ACC112 (cell line): ENCODE results near the gene CNNM2.
"Not testable (repeated sequence)": the region's sequence is repeated elsewhere in the genome, so short reads cannot be mapped to it uniquely, and the experiment has no call there.

Experiments used
- H2AFZ ChIP-seq: fragments of 200-600 bp; sonication (generic); one replicate; pipeline ENCODE4 v1.6.0; 2017; ENCODE audit warnings: antibody characterized with exemption, low read length; ENCODE audit not compliant: unreplicated experiment
- H3K27ac ChIP-seq: fragments of 200-600 bp; sonication (generic); 2 replicates; pipeline ENCODE4 v1.5.1; 2014; ENCODE audit warnings: low read depth, mild to moderate bottlenecking, antibody characterized with exemption, low read length, moderate library complexity
- H3K27me3 ChIP-seq: fragments of 200-600 bp; sonication (generic); 2 replicates; pipeline ENCODE4 v1.6.1; 2014; ENCODE audit warnings: mild to moderate bottlenecking, antibody characterized with exemption, low read length, moderate library complexity, mixed read lengths; ENCODE audit not compliant: insufficient read depth
- H3K36me3 ChIP-seq: fragments of 200-600 bp; sonication (generic); 2 replicates; pipeline ENCODE4 v1.6.1; 2016; ENCODE audit warnings: mild to moderate bottlenecking, antibody characterized with exemption, low read length, moderate library complexity, mixed read lengths; ENCODE audit not compliant: insufficient read depth
- H3K4me1 ChIP-seq: fragments of 200-600 bp; sonication (generic); one replicate; pipeline ENCODE4 v1.6.1; 2016; ENCODE audit warnings: low read length, mixed read lengths; ENCODE audit not compliant: insufficient read depth, unreplicated experiment, control insufficient read depth
- H3K4me3 ChIP-seq: fragments of 200-600 bp; sonication (generic); 2 replicates; pipeline ENCODE4 v1.5.1; 2014; ENCODE audit warnings: mild to moderate bottlenecking, low read depth, low read length
- H3K79me2 ChIP-seq: fragments of 200-600 bp; sonication (generic); one replicate; pipeline ENCODE4 v1.6.0; 2016; ENCODE audit warnings: low read length; ENCODE audit not compliant: control insufficient read depth, unreplicated experiment, insufficient read depth

CNNM2 gene

GRCh38 chr10:103120977-103121735 is 203.1 kb downstream of the CNNM2 start:
- Histone ChIP-seq H3K4me1 (peaks cover 21% of the 10 kb centered on the region), H3K4me3 (no peak overlapping the region), H2AFZ (no peak overlapping the region), H3K27ac (peak overlapping the region; percentile 35; the same call in 1 of the 2 replicates), H3K79me2 (peaks cover 3% of the 10 kb centered on the region), H3K27me3 (no peaks in the 10 kb centered on the region), H3K36me3 (no peaks in the 10 kb centered on the region; the same call in 1 of the 2 replicates)

- Histone ChIP-seq H3K79me2 (peaks cover 3% of the 10 kb centered on the region), H3K4me3 (no peak overlapping the region), H3K36me3 (no peaks in the 10 kb centered on the region; the same call in 1 of the 2 replicates), H2AFZ (no peak overlapping the region), H3K4me1 (peaks cover 21% of the 10 kb centered on the region), H3K27me3 (no peaks in the 10 kb centered on the region), H3K27ac (no peak overlapping the region)
Observed at GRCh38 chr10:103123282-103124024, 205.4 kb downstream of the CNNM2 start.

GRCh38 chr10:103124420-103125096 is 206.5 kb downstream of the CNNM2 start:
- H2AFZ ChIP-seq: no peak overlapping the region
- H3K27me3 ChIP-seq: no peaks in the 10 kb centered on the region
- no peak overlapping the region for H3K27ac ChIP-seq
- H3K4me3 ChIP-seq: no peak overlapping the region
- H3K36me3 ChIP-seq: no peaks in the 10 kb centered on the region; the same call in 1 of the 2 replicates
- H3K4me1 ChIP-seq: peaks cover 21% of the 10 kb centered on the region
- no peaks in the 10 kb centered on the region for H3K79me2 ChIP-seq

GRCh38 chr10:103125323-103126267 is 207.5 kb downstream of the CNNM2 start:
- Histone ChIP-seq H3K36me3 (no peaks in the 10 kb centered on the region; the same call in 1 of the 2 replicates), H3K27me3 (no peaks in the 10 kb centered on the region), H3K79me2 (no peaks in the 10 kb centered on the region), H2AFZ (no peak overlapping the region), H3K4me1 (peaks cover 21% of the 10 kb centered on the region), H3K4me3 (no peak overlapping the region), H3K27ac (no peak overlapping the region)

GRCh38 chr10:103127241-103127640 is 209.1 kb downstream of the CNNM2 start:
- Histone ChIP-seq H3K79me2 (no peaks in the 10 kb centered on the region), H3K27ac (no peak overlapping the region), H3K4me1 (peaks cover 10% of the 10 kb centered on the region), H3K36me3 (no peaks in the 10 kb centered on the region; the same call in 1 of the 2 replicates), H2AFZ (no peak overlapping the region), H3K27me3 (no peaks in the 10 kb centered on the region), H3K4me3 (no peak overlapping the region)

- not testable (repeated sequence) for H2AFZ ChIP-seq, H3K27ac ChIP-seq, H3K79me2 ChIP-seq, H3K4me1 ChIP-seq, H3K4me3 ChIP-seq, H3K36me3 ChIP-seq, H3K27me3 ChIP-seq
Observed at GRCh38 chr10:103130180-103130579, 212.1 kb downstream of the CNNM2 start.

- no peak overlapping the region for H3K4me3 ChIP-seq
- H3K27me3 ChIP-seq: no peaks in the 10 kb centered on the region
- no peak overlapping the region for H2AFZ ChIP-seq
- no peaks in the 10 kb centered on the region for H3K4me1 ChIP-seq
- no peak overlapping the region for H3K27ac ChIP-seq
- H3K79me2 ChIP-seq: no peaks in the 10 kb centered on the region
- H3K36me3 ChIP-seq: peaks cover 8% of the 10 kb centered on the region
Observed at GRCh38 chr10:103130910-103131309, 212.8 kb downstream of the CNNM2 start.

GRCh38 chr10:103135168-103135567 is 217.1 kb downstream of the CNNM2 start:
- not testable (repeated sequence) for H3K27me3 ChIP-seq, H2AFZ ChIP-seq, H3K4me1 ChIP-seq, H3K79me2 ChIP-seq, H3K4me3 ChIP-seq, H3K27ac ChIP-seq
- peaks cover 32% of the 10 kb centered on the region for H3K36me3 ChIP-seq

- peaks cover 33% of the 10 kb centered on the region for H3K36me3 ChIP-seq
- peaks cover 4% of the 10 kb centered on the region for H3K79me2 ChIP-seq
- no peak overlapping the region for H3K4me3 ChIP-seq
- H3K4me1 ChIP-seq: no peaks in the 10 kb centered on the region
- H2AFZ ChIP-seq: no peak overlapping the region
- no peak overlapping the region for H3K27ac ChIP-seq
- H3K27me3 ChIP-seq: no peaks in the 10 kb centered on the region
Observed at GRCh38 chr10:103139803-103140202, 221.7 kb downstream of the CNNM2 start.
